ENCODE measurements around the gene RAB11FIP4.

DNA sequence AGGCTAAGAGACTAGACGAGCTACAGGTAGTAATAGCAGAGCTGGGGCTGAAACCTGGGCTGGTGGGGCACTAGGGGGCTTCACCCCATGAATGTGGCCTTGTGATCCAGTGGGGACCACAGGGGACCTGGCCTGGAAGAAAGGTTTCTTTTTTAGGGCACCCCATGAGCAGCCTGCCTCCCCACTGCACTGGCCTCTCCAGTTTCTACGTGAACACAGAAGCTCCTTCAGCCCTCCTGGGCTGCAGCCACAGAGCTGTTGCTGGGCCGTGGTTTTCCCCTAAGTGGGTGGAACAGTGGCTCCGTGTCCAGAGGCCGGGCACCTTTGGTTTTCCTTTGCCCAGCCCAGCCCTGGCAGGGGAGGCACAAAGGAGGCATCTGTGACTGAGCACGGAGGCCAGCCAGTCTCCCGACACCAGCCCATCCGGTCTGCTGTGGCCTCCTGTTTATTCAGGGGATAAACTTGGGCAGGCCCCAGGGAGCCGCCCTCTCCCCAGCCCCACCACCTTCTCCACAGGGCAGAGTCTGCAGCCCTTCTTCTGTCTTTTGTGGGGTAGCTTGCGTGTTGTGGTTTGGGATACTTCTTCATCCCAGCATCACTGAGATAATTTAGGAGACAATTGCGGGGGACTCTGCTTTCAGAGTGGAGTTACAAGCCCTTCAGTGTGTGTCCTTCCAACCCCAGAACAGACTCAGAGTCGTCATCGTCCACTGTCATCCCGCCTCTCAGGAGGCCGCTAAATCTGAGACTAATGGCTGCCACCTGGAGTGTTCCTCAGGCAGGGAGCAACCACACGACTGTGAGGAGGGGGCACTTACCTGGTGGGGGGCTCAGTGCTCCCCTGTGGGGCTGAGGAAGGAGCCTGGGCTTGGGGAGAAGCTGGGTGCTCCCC, 85.3 kb downstream of the RAB11FIP4 start:
- TF ChIP-seq, protein P1, sequence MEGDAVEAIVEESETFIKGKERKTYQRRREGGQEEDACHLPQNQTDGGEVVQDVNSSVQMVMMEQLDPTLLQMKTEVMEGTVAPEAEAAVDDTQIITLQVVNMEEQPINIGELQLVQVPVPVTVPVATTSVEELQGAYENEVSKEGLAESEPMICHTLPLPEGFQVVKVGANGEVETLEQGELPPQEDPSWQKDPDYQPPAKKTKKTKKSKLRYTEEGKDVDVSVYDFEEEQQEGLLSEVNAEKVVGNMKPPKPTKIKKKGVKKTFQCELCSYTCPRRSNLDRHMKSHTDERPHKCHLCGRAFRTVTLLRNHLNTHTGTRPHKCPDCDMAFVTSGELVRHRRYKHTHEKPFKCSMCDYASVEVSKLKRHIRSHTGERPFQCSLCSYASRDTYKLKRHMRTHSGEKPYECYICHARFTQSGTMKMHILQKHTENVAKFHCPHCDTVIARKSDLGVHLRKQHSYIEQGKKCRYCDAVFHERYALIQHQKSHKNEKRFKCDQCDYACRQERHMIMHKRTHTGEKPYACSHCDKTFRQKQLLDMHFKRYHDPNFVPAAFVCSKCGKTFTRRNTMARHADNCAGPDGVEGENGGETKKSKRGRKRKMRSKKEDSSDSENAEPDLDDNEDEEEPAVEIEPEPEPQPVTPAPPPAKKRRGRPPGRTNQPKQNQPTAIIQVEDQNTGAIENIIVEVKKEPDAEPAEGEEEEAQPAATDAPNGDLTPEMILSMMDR (IDR thresholded peaks at IDR 0.05; ENCODE audit: insufficient read depth, low read length, poor library complexity, severe bottlenecking), result no peak
- no peak for TF ChIP-seq EZH2phosphoT487 (conservative IDR thresholded peaks at IDR 0.05; ENCODE audit: low read length)
